Measurements from ENCODE around the gene SRSF9. TPM values are rescaled to one million over a fixed set of nuclear protein-coding genes. Genes with fewer than 3 reads are reported as not detected.

SRSF9 gene
- total RNA-seq, 1 donor, result 104 TPM

GRCh38 chr12:120422892-120423456 is 46.6 kb downstream of the SRSF9 start:
- no peak for DNase-seq (ENCODE audit: low read depth)
- no peak overlapping the region for H3K4me3 ChIP-seq (ENCODE audit: low read depth, low read length)
- TF ChIP-seq CTCF (IDR thresholded peaks at IDR 0.05; ENCODE audit: insufficient read depth, low read length), result no peak

GRCh38 chr12:120421701-120422100 is 47.8 kb downstream of the SRSF9 start:
- no peak for TF ChIP-seq CTCF (IDR thresholded peaks at IDR 0.05; ENCODE audit: insufficient read depth, low read length)
- DNase-seq (ENCODE audit: low read depth), result no peak
- H3K4me3 ChIP-seq (ENCODE audit: low read depth, low read length), result no peak overlapping the region

- no peak for TF ChIP-seq CTCF (IDR thresholded peaks at IDR 0.05; ENCODE audit: insufficient read depth, low read length)
- no peak for DNase-seq (ENCODE audit: low read depth)
- no peak overlapping the region for H3K4me3 ChIP-seq (ENCODE audit: low read depth, low read length)
Measured at GRCh38 chr12:120417917-120418580, 51.5 kb downstream of the SRSF9 start.

GRCh38 chr12:120416490-120417216 is 52.9 kb downstream of the SRSF9 start:
- DNase-seq (ENCODE audit: low read depth), result no peak
- H3K4me3 ChIP-seq (ENCODE audit: low read depth, low read length), result no peak overlapping the region
- TF ChIP-seq CTCF (IDR thresholded peaks at IDR 0.05; ENCODE audit: insufficient read depth, low read length), result no peak

GRCh38 chr12:120413901-120414695 is 55.5 kb downstream of the SRSF9 start:
- DNase-seq (ENCODE audit: low read depth), result no peak
- H3K4me3 ChIP-seq (ENCODE audit: low read depth, low read length), result no peak overlapping the region
- TF ChIP-seq CTCF (IDR thresholded peaks at IDR 0.05; ENCODE audit: insufficient read depth, low read length), result no peak

- peak; percentile 10 for DNase-seq (ENCODE audit: low read depth)
- no peak overlapping the region for H3K4me3 ChIP-seq (ENCODE audit: low read depth, low read length)
- TF ChIP-seq CTCF (IDR thresholded peaks at IDR 0.05; ENCODE audit: insufficient read depth, low read length), result no peak
Measured at GRCh38 chr12:120412421-120412820, 57.1 kb downstream of the SRSF9 start.

Small RNA genes within 50 kb of the gene (small RNA-seq; reads per million reads assigned to genes)
- gene RF00019, result not detected

Other genes with a start within 250 kb of the SRSF9 start
- gene PXN, start 204.0 kb downstream of the SRSF9 start, total RNA-seq (ENCODE audit: low replicate concordance), result 66.1 and 68.3 TPM in 2 replicates
- under 0.01 TPM in 2 replicates for gene RNU4-2, start 177.8 kb downstream of the SRSF9 start, total RNA-seq (ENCODE audit: low replicate concordance)
- under 0.01 TPM in 2 replicates for gene RNU4-1, start 176.5 kb downstream of the SRSF9 start, total RNA-seq (ENCODE audit: low replicate concordance)
- gene SIRT4, start 167.4 kb downstream of the SRSF9 start, total RNA-seq (ENCODE audit: low replicate concordance), result 0.90 and 3.6 TPM in 2 replicates
- gene PLA2G1B, start 142.0 kb downstream of the SRSF9 start, total RNA-seq (ENCODE audit: low replicate concordance), result not detected in 2 replicates
- gene MSI1, start 100.6 kb downstream of the SRSF9 start, total RNA-seq (ENCODE audit: low replicate concordance), result not detected in 2 replicates
- gene COX6A1, start 31.6 kb downstream of the SRSF9 start, total RNA-seq (ENCODE audit: low replicate concordance), result 138 and 366 TPM in 2 replicates
- gene TRIAP1, start 23.4 kb downstream of the SRSF9 start, total RNA-seq (ENCODE audit: low replicate concordance), result 30.0 and 39.0 TPM in 2 replicates
- gene GATC, start 23.3 kb downstream of the SRSF9 start, total RNA-seq (ENCODE audit: low replicate concordance), result 16.1 and 20.5 TPM in 2 replicates
- 93.5 and 453 TPM in 2 replicates for gene DYNLL1, start 26.4 kb upstream of the SRSF9 start, total RNA-seq (ENCODE audit: low replicate concordance)
- 26.1 and 29.6 TPM in 2 replicates for gene COQ5, start 59.4 kb upstream of the SRSF9 start, total RNA-seq (ENCODE audit: low replicate concordance)
- 96.7 and 125 TPM in 2 replicates for gene RNF10, start 64.6 kb upstream of the SRSF9 start, total RNA-seq (ENCODE audit: low replicate concordance)
- gene POP5, start 111.7 kb upstream of the SRSF9 start, total RNA-seq (ENCODE audit: low replicate concordance), result 17.5 and 31.3 TPM in 2 replicates
- 0.54 TPM in 1 of 2 replicates, not detected in the other for gene CABP1, start 170.9 kb upstream of the SRSF9 start, total RNA-seq (ENCODE audit: low replicate concordance)
- gene MLEC, start 217.4 kb upstream of the SRSF9 start, total RNA-seq (ENCODE audit: low replicate concordance), result 77.1 and 135 TPM in 2 replicates
- 18.2 and 19.8 TPM in 2 replicates for gene UNC119B, start 240.7 kb upstream of the SRSF9 start, total RNA-seq (ENCODE audit: low replicate concordance)